A673 (cell line): Measurements from ENCODE around the gene MFSD11.

ENCODE experiments used
- CTCF ChIP-seq: fragments of 300-800, 200-600 bp; sonication (generic); conservative IDR thresholded peaks from 2 replicates; pipeline ENCODE4 v1.5.1; 2017; ENCODE audit warnings: low read depth, mild to moderate bottlenecking, antibody characterized with exemption, low read length, moderate library complexity, mixed read lengths
- EZH2 ChIP-seq: fragments of 200-600 bp; sonication (generic); IDR thresholded peaks from 2 replicates; pipeline ENCODE4 v1.6.1; 2017; ENCODE audit warnings: borderline replicate concordance, low read depth, mild to moderate bottlenecking, mixed read lengths, antibody characterized with exemption, low read length; ENCODE audit not compliant: poor library complexity, severe bottlenecking

DNA sequence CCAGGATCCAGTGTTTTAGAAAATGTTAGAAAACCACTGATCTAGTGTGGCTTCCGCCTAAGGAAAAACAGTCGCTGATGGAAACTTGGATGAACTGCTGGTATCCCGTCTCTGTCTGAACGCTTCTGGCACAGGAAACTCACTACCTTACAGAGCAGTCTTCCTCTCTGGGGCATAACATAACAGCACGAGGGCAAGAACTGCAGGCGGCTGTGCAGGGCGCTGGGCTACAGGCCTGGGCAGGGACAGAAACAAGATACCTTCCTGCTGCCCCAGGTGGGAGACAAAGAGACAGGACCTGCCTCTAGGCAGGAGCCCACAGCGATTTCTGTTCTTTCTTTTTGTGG is 37.7 kb upstream of the MFSD11 start:
- no peak for TF ChIP-seq CTCF
- TF ChIP-seq EZH2: no peak
